Subcutaneous adipose tissue (tissue), 4 donors: ENCODE data around the gene NLN. TPM values are rescaled to one million over a fixed set of nuclear protein-coding genes. Genes with fewer than 3 reads are reported as not detected.

ENCODE experiments used
- total RNA-seq, 4 donors: library from RNA; depleted of rRNA; stranded (reverse); fragments of >200 nt; gene quantifications; one replicate each; pipeline ENCODE4 v1.1.0, GENCODE V29; 2016
- TF ChIP-seq, protein P1 (sequence below): fragments of 450-650 bp; IDR thresholded peaks from one replicate; pipeline ENCODE4 v1.5.1; 2016; ENCODE audit warnings: low read depth, mild to moderate bottlenecking, control low read depth, antibody characterized with exemption, moderate library complexity

Gene NLN
- total RNA-seq, 4 donors from 2014 or later: 8.3 to 23.3 (median 20.0) TPM

DNA sequence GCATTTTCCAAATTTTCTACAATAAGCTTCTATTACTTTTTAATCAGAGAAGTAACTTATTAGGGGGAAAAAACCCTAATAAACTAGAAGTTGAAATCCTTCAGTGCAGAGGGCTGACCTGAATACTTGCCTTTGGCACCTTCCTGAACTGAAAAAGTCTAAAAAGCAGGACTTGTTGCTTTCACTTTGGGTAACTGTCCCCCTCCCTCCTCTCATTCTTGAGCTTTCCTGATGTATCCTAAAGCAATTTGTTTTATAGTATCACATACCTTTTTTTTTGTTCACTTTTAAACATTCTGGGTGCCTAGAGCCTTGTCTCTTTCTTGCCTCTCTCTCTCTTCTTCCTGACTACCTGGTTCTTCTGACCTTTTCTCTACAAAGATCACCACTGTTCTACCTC is 140.4 kb downstream of the NLN start:
- TF ChIP-seq, protein P1, sequence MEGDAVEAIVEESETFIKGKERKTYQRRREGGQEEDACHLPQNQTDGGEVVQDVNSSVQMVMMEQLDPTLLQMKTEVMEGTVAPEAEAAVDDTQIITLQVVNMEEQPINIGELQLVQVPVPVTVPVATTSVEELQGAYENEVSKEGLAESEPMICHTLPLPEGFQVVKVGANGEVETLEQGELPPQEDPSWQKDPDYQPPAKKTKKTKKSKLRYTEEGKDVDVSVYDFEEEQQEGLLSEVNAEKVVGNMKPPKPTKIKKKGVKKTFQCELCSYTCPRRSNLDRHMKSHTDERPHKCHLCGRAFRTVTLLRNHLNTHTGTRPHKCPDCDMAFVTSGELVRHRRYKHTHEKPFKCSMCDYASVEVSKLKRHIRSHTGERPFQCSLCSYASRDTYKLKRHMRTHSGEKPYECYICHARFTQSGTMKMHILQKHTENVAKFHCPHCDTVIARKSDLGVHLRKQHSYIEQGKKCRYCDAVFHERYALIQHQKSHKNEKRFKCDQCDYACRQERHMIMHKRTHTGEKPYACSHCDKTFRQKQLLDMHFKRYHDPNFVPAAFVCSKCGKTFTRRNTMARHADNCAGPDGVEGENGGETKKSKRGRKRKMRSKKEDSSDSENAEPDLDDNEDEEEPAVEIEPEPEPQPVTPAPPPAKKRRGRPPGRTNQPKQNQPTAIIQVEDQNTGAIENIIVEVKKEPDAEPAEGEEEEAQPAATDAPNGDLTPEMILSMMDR: no peak

DNA sequence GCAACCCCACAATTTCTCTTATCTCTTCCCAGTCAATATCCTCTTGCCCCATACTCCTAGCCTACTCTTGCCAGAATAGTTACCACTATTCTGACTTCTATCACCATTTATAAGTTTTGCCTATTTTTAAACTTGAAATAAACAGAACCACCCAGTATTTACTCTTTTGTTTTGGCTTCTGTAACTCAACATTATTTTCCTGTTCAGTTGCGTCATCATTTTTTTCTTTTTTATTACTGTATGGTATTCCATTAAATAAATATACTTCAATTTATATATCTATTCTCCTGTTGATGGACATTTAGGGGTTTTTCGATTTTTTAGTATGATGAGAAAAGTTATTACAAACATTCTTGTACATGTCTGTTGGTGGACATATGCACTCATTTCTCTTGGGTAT is 141.7 kb downstream of the NLN start:
- TF ChIP-seq, protein P1: no peak

- TF ChIP-seq, protein P1: no peak
These were observed 145.0 kb downstream of the NLN start for GRCh38 chr5:65866837-65867521.

DNA sequence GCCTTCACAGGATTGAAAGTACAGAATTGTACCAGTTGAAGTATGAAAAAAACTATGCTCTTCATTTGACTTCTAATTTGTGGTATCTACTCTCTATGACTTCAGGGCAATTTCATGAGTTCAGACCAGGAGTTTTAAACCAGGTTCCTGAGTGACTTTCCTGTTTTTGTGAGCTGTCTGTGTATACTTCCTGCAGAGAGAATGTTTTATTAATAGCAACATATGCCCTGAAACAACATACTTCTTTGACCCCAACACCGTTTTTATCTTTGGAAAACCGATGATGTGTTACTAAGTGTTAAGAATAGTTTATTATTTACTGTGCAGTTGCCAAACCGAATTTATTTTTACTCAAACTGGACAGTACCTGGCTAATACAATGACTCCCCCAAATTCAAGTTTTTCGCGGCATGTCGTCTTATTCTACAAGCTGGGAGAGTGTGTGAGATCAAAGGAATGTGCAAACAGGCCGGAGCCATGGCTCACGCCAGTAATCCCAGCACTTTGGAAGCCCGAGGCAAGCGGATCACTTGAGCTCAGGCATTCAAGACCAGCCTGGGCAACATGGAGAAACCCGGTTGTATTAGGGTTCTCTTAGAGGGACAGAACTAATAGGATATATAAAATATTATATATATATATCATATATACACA is 145.7 kb downstream of the NLN start:
- TF ChIP-seq, protein P1: no peak

DNA sequence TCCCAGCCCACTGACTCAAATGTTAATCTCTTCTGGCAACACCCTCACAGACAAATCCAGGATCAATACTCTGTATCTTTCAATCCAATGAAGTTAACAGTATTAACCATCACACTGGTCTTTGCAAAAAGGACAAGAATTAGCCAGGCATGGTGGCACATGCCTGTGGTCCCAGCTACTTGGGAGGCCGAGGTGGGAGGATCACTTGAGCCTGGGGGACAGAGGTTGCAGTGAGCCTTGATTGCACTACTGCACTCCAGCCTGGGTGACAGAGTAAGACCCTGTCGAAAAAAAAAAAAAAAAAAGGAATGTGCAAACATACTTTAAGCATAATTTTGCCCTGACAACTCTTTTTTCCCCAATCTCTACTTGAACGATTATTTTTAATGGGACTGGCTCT is 146.5 kb downstream of the NLN start:
- TF ChIP-seq, protein P1: no peak

- TF ChIP-seq, protein P1: no peak
These were observed 149.2 kb downstream of the NLN start for GRCh38 chr5:65871182-65871581.

DNA sequence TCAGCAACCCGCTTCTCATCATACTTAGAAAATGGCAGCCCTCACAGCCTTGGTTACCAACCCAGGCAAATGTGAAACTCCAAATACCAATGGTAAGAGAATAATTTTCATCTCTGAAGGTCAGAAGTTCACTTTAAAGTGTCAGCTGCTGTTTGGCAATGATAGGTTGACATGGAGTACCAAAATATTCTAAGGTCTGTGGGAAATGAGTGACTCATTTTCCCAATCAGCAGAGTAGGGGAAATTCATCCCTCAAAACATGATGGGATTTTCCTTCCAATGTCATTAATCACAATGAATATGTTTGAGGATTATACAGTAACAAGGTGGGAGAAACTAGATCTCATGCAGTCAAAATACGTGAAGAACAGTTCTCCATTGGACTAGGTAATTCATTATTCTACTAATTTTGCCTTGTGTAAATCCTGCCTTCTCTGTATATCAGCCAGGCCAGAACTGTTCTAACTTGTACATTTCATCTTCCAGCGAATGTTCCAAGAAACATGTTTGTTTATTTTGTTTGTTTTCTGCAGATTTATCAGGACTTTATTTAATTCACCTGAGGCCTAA is 151.3 kb downstream of the NLN start:
- TF ChIP-seq, protein P1: no peak
